Right lobe of liver (tissue), 6 donors: ENCODE results near the gene MPL. TPM values are rescaled to one million over a fixed set of nuclear protein-coding genes. Genes with fewer than 3 reads are reported as not detected.
A peak's percentile ranks its signal among the peaks of the same experiment; 100 is the strongest.

Source experiments
- ATAC-seq, 4 donors: fragments of 200-7000 bp; cut with Tn5 transposase; one replicate each; pipeline ENCODE4 v1.9.1; 2020; ENCODE audit warnings: mild to moderate bottlenecking in 4 of 4, moderate library complexity in 4 of 4
- DNase-seq, 3 donors: peaks; one replicate each; pipeline ENCODE4 v3.0.0-alpha.2; 2020
- H3K27ac ChIP-seq, 3 donors: fragments of 200-600 bp; one replicate each; pipeline ENCODE4 v1.8.0; 2022
- H3K27me3 ChIP-seq, 2 donors: fragments of 200-600 bp; one replicate each; pipeline ENCODE4 v1.8.0; 2022
- H3K36me3 ChIP-seq, 4 donors: fragments of 200-600 bp; sonication (generic) in 1 of 4; one replicate each; pipeline versions ENCODE4 v1.5.1 to v1.8.0; 2017 to 2022; ENCODE audit warnings: control low read depth in 1 of 4
- H3K4me1 ChIP-seq, 4 donors: fragments of 200-600 bp; sonication (generic) in 1 of 4; one replicate each; pipeline versions ENCODE4 v1.5.1 to v1.8.0; 2017 to 2022; ENCODE audit warnings: control low read depth in 1 of 4
- H3K4me3 ChIP-seq, 3 donors: fragments of 200-600 bp; one replicate each; pipeline ENCODE4 v1.8.0; 2022
- H3K9me3 ChIP-seq, 4 donors: fragments of 200-600 bp; sonication (generic) in 1 of 4; one replicate each; pipeline versions ENCODE4 v1.5.1 to v1.8.0; 2017 to 2022; ENCODE audit warnings: control low read depth in 1 of 4
- POLR2A ChIP-seq: fragments of 450-650 bp; IDR thresholded peaks from one replicate; pipeline ENCODE4 v1.6.1; 2017; ENCODE audit warnings: antibody characterized with exemption, mild to moderate bottlenecking
- WGBS: methylation state at CpG from one replicate; pipeline ENCODE4 v1.1.6; 2018; ENCODE audit warnings: low coverage, low lambda C conversion rate; ENCODE audit not compliant: insufficient coverage; ENCODE audit errors: missing lambda C conversion rate; 5-methylcytosine and 5-hydroxymethylcytosine counted together
- intact Hi-C, 2 donors: fragments of 100-400 bp; cut with DNase I; formaldehyde crosslinking; loops; one replicate each; pipeline versions ENCODE4 v1.11.2 to v1.14.1; 2022
- total RNA-seq, 6 experiments: library from RNA; depleted of rRNA in 2 of 6; stranded (reverse); fragments of >200 nt in 2 of 6; fragmentation: NEBNext Ultra II Directional in 3 of 6; extraction: Animal tissue kit (Norgen Biotek cat#: 25700) in 3 of 6; gene quantifications; one replicate each; pipeline versions ENCODE4 v1.1.0 to v1.2.4, GENCODE V29; 2016 to 2023
- TF ChIP-seq, protein P1 (sequence below), 4 donors: fragments of 200-600 bp in 3 of 4; fragments of 450-650 bp in 1 of 4; IDR thresholded peaks; one replicate each; pipeline versions ENCODE4 v1.5.1 to v1.8.0; 2016 to 2022; ENCODE audit warnings: antibody characterized with exemption in 4 of 4, mild to moderate bottlenecking in 2 of 4
- donor health status: DM: no; HTN: yes; CAD: no.
- donor health status: DM: no; HTN: no; CAD: no.
- donor health status: DM: no; HTN: no; CAD: no.
- donor health status: DM: no; HTN: yes; CAD: no.
- donor health status: DM: no; HTN: yes; CAD: no.

The MPL gene
- total RNA-seq, 6 experiments from 2014 or later, result 0.59 TPM; not detected in 5

DNA sequence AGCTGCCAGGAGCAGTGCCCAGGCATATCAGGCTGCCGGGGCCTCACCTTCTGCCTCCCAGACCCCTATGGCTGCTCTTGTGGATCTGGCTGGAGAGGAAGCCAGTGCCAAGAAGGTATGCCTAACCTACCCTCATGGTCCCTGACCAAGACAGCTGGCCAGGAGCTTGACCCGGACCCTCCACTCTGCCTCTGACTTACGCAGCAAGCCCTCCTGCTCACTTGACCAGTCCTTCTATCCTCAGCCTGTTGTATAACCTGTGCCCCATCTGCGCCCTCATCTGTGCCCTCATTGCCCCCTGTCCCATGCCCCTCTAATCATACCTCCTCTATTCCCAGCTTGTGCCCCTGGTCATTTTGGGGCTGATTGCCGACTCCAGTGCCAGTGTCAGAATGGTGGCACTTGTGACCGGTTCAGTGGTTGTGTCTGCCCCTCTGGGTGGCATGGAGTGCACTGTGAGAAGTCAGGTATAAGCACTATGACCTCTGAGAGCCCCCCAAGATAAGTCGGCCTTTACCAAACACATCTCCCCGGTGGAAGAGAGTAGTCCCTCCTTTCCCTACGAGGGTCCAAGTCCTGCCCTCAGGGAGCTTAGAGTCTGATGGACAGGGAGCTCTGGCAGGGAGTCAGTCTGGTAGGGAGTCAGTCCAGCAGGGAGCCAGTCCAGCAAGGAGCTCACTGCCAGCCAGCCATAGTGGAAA lies 30.0 kb upstream of the MPL start:
- Histone ChIP-seq H3K4me3 (no peak overlapping the region), H3K27ac (no peak overlapping the region), H3K9me3 (no peaks in the 10 kb centered on the region), H3K27me3 (no peaks in the 10 kb centered on the region), H3K36me3 (no peaks in the 10 kb centered on the region), H3K4me1 (peaks cover 0 to 29% (median 14%) of the 10 kb centered on the region in 4 donors)
- DNase-seq (peak in 1 of 3 donors; percentile 16), ATAC-seq (no peak)
- intact Hi-C loops, result no loop called here
- WGBS, result 93% methylated on average over 7 of the region's 9 CpGs
- TF ChIP-seq, protein P1, sequence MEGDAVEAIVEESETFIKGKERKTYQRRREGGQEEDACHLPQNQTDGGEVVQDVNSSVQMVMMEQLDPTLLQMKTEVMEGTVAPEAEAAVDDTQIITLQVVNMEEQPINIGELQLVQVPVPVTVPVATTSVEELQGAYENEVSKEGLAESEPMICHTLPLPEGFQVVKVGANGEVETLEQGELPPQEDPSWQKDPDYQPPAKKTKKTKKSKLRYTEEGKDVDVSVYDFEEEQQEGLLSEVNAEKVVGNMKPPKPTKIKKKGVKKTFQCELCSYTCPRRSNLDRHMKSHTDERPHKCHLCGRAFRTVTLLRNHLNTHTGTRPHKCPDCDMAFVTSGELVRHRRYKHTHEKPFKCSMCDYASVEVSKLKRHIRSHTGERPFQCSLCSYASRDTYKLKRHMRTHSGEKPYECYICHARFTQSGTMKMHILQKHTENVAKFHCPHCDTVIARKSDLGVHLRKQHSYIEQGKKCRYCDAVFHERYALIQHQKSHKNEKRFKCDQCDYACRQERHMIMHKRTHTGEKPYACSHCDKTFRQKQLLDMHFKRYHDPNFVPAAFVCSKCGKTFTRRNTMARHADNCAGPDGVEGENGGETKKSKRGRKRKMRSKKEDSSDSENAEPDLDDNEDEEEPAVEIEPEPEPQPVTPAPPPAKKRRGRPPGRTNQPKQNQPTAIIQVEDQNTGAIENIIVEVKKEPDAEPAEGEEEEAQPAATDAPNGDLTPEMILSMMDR (IDR thresholded peaks at IDR 0.05), result no peak
- TF ChIP-seq POLR2A, result no peak

DNA sequence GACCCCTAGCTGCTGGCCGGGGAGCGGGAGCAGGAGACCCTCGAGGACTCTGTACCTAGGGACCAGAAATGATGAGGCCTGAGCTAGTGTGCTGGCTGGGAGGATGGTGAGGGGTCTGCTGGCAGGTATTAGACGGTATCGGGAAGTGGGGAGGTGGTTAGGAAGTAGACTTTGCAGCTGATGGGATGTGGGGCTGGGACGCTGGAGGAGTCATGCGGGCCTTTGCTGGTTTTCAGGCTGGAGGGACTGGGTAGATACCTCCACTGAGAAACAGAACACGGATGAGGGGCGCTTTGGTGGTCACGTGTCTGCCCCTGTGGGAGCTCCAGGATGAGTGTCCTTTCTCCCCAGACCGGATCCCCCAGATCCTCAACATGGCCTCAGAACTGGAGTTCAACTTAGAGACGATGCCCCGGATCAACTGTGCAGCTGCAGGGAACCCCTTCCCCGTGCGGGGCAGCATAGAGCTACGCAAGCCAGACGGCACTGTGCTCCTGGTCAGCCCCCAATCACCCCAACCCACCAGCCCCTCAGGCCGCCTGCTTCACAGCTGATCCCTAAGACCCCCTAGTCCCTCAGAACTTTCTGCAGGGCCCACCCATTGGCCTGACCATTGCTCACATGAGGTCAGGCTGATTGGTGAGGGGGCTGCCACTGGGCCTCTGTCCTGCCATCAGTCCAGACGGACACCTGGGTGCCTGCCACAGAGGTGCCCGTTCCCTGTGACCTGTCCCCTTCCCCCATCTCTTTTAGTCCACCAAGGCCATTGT lies 28.8 kb upstream of the MPL start:
- Histone ChIP-seq H3K27me3 (no peaks in the 10 kb centered on the region), H3K9me3 (no peaks in the 10 kb centered on the region), H3K27ac (no peak overlapping the region), H3K4me3 (no peak overlapping the region), H3K4me1 (peaks cover 0 to 28% (median 14%) of the 10 kb centered on the region in 4 donors), H3K36me3 (no peaks in the 10 kb centered on the region)
- peak in 1 of 3 donors; percentile 34 for DNase-seq
- intact Hi-C loops, result no loop called here
- WGBS, result 93% methylated on average over 10 of the region's 20 CpGs
- no peak for ATAC-seq
- no peak for TF ChIP-seq POLR2A
- TF ChIP-seq, protein P1 (IDR thresholded peaks at IDR 0.05), result no peak

- Histone ChIP-seq H3K27me3 (no peaks in the 10 kb centered on the region), H3K4me1 (peaks cover 0 to 29% (median 14%) of the 10 kb centered on the region in 4 donors), H3K4me3 (no peak overlapping the region), H3K36me3 (no peaks in the 10 kb centered on the region), H3K9me3 (no peaks in the 10 kb centered on the region), H3K27ac (no peak overlapping the region)
- no peak for ATAC-seq
- peak in 1 of 3 donors; percentile 35 for DNase-seq
- intact Hi-C loops, result no loop called here
- 81% methylated on average over 3 of the region's 13 CpGs for WGBS
- TF ChIP-seq, protein P1 (IDR thresholded peaks at IDR 0.05), result no peak
- TF ChIP-seq POLR2A, result no peak
Measured at GRCh38 chr1:43309405-43310025, 28.1 kb upstream of the MPL start.

DNA sequence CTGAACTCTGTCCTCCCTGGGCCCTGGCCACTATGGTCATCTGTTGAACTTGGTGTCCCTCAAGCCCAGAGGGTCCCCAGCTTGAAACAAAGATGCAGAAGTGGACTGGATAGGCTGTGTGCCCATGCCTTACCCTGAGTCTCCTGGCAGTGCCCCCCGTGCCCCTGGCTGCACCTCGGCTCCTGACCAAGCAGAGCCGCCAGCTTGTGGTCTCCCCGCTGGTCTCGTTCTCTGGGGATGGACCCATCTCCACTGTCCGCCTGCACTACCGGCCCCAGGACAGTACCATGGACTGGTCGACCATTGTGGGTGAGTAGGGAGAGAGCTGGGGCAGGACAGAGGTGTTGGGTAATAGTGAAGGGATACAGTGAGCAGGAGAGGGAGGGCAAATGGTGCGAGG lies 26.1 kb upstream of the MPL start:
- Histone ChIP-seq H3K4me3 (no peak overlapping the region), H3K27me3 (no peaks in the 10 kb centered on the region), H3K4me1 (peaks cover 0 to 29% (median 14%) of the 10 kb centered on the region in 4 donors), H3K36me3 (no peaks in the 10 kb centered on the region), H3K27ac (no peak overlapping the region), H3K9me3 (no peaks in the 10 kb centered on the region)
- intact Hi-C loops, result no loop called here
- whole genome bisulfite sequencing, result 73% methylated on average over 3 of the region's 9 CpGs
- peak in 1 of 3 donors; percentile 53 for DNase-seq
- no peak for TF ChIP-seq POLR2A
- TF ChIP-seq, protein P1 (IDR thresholded peaks at IDR 0.05), result no peak
- no peak for ATAC-seq
